CD4-positive, alpha-beta T cell treated with Interferon alpha-2 for 1 hour (primary cell): ENCODE data around the gene SLC41A1.

ENCODE experiments used
- DNase-seq, 2 donors: peaks; one replicate each; pipeline ENCODE4 v3.0.0-alpha.2; 2020 to 2022

The SLC41A1 gene

GRCh38 chr1:205750138-205751035 lies 62.6 kb downstream of the SLC41A1 start, which contains the start of gene NUCKS1:
TSS of gene NUCKS1 (minus strand) at chr1:205750182. CDS start at chr1:205749973, 209 bp downstream.
- DNase-seq = peak; percentile 99

- DNase-seq = peak; percentile 96
Observed at GRCh38 chr1:205749234-205750137, 63.5 kb downstream of the SLC41A1 start.

GRCh38 chr1:205748403-205749233 lies 64.4 kb downstream of the SLC41A1 start:
- DNase-seq = peak; percentile 42 to 59

- no peak for DNase-seq
Observed at GRCh38 chr1:205746757-205747412, 66.1 kb downstream of the SLC41A1 start.

- no peak for DNase-seq
Observed at GRCh38 chr1:205744403-205744802, 68.6 kb downstream of the SLC41A1 start.

- DNase-seq = no peak
Observed at GRCh38 chr1:205743977-205744376, 69.0 kb downstream of the SLC41A1 start.

GRCh38 chr1:205741681-205742080 lies 71.3 kb downstream of the SLC41A1 start:
- DNase-seq = no peak

GRCh38 chr1:205739348-205740160 lies 73.4 kb downstream of the SLC41A1 start:
- DNase-seq = no peak
